Stomach (tissue), 4 donors: ENCODE measurements around the gene FLNC.

Source experiments
- CTCF ChIP-seq, 7 experiments: fragments of 450-650 bp in 4 of 7; fragments of 200-600 bp in 3 of 7; sonication (generic) in 3 of 7; IDR thresholded peaks; one replicate each; pipeline ENCODE4 v1.5.1; 2016 to 2019; ENCODE audit warnings: antibody characterized with exemption in 7 of 7, control low read depth in 2 of 7, mild to moderate bottlenecking in 1 of 7
- EP300 ChIP-seq: sonication (generic); formaldehyde crosslinking; IDR thresholded peaks from one replicate; pipeline ENCODE4 v1.6.1; 2017; ENCODE audit warnings: antibody characterized with exemption
- POLR2A ChIP-seq, 4 donors: fragments of 450-650 bp; IDR thresholded peaks; one replicate each; pipeline ENCODE4 v1.6.1; 2016; ENCODE audit warnings: antibody characterized with exemption in 4 of 4, control low read depth in 2 of 4, mild to moderate bottlenecking in 1 of 4, moderate library complexity in 1 of 4
- POLR2AphosphoS5 ChIP-seq, 3 donors: sonication (generic); formaldehyde crosslinking; IDR thresholded peaks; one replicate each; pipeline ENCODE4 v1.6.1; 2016; ENCODE audit warnings: antibody characterized with exemption in 3 of 3

GRCh38 chr7:128865303-128865702, 35.1 kb downstream of the FLNC start:
- no peak for TF ChIP-seq POLR2A (IDR thresholded peaks at IDR 0.05)
- TF ChIP-seq POLR2AphosphoS5 (IDR thresholded peaks at IDR 0.05) = no peak
- TF ChIP-seq CTCF (IDR thresholded peaks at IDR 0.05) = no peak
- no peak for TF ChIP-seq EP300
